ENCODE results near the gene SLC9C2.
"Not testable (repeated sequence)": the region's sequence is repeated elsewhere in the genome, so short reads cannot be mapped to it uniquely, and the experiment has no call there.

Gene SLC9C2

DNA sequence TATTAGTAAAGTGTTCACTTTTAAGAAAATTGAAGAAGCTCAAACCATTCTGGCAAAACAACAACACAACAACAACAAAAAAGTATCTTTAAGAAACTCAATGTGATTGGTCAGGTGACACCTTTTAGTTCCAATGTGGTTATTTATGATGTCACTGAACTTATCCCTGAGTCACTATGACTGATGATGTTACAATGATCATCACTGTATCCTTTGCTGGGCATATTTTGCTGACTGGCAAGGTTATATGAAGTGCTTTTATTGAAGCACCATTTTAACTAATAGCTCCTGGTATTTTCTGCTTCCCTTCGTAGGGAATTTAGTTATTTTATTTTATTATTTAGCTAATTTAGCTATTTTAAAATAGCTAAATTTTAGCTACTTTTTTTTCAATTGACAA lies 32.2 kb upstream of the SLC9C2 start, which contains the start of gene TEX50:
TSS of gene TEX50 (plus strand) at position 223 of the 400 bp plus-strand sequence. CDS start 184 bp downstream, outside the sequence.
- DNase-seq (ENCODE audit: extremely low read depth, low read depth) = no peak
- TF ChIP-seq, protein P1, sequence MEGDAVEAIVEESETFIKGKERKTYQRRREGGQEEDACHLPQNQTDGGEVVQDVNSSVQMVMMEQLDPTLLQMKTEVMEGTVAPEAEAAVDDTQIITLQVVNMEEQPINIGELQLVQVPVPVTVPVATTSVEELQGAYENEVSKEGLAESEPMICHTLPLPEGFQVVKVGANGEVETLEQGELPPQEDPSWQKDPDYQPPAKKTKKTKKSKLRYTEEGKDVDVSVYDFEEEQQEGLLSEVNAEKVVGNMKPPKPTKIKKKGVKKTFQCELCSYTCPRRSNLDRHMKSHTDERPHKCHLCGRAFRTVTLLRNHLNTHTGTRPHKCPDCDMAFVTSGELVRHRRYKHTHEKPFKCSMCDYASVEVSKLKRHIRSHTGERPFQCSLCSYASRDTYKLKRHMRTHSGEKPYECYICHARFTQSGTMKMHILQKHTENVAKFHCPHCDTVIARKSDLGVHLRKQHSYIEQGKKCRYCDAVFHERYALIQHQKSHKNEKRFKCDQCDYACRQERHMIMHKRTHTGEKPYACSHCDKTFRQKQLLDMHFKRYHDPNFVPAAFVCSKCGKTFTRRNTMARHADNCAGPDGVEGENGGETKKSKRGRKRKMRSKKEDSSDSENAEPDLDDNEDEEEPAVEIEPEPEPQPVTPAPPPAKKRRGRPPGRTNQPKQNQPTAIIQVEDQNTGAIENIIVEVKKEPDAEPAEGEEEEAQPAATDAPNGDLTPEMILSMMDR (IDR thresholded peaks at IDR 0.05; ENCODE audit: low read depth, low read length, missing control alignments) = no peak
- no peak within 1 kb of the TSS for H3K4me3 ChIP-seq (replicated peaks; ENCODE audit: low read depth, low read length)

DNA sequence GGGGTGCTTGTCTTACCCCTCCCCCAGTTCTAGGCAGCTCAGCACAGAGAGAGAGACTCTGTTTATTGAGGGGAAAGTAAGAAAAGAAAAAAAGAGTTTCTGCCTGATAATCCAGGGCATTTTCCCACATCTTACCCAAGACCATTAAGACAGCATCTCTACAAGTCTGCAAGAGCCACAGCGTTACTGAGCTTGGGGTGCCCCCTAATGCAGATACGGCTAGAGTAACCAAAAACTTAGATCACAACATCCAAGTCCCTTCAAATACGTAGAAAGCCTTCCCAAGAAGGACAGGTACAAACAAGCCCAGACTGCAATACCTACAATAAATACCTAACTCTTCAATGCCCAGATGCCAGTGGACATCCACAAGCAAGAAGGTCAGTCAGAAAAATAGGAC lies 26.0 kb upstream of the SLC9C2 start:
- H3K4me3 ChIP-seq (replicated peaks; ENCODE audit: low read depth, low read length) = no peak overlapping the region
- DNase-seq (ENCODE audit: extremely low read depth, low read depth) = no peak
- TF ChIP-seq, protein P1 (IDR thresholded peaks at IDR 0.05; ENCODE audit: low read depth, low read length, missing control alignments) = no peak

DNA sequence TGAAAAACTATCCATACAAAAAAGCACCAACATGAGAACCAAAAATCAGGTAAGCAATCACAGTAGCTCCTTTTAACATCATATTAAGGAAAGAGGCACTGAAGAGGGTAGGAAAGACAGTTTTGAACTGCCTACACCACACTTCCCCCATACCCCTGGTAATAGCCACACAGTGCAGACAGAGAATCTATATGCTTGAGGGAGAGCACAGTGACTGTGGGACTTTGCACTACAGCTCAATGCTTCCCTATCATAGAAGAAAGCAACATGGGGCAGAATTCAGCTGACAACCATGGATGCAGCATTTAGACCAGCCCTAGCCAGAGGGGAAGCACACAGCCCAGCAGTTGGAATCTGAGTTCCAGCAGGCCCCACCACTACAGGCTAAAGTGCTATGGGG lies 24.4 kb upstream of the SLC9C2 start:
- DNase-seq (ENCODE audit: extremely low read depth, low read depth) = no peak
- no peak overlapping the region for H3K4me3 ChIP-seq (replicated peaks; ENCODE audit: low read depth, low read length)
- TF ChIP-seq, protein P1 (IDR thresholded peaks at IDR 0.05; ENCODE audit: low read depth, low read length, missing control alignments) = no peak

DNA sequence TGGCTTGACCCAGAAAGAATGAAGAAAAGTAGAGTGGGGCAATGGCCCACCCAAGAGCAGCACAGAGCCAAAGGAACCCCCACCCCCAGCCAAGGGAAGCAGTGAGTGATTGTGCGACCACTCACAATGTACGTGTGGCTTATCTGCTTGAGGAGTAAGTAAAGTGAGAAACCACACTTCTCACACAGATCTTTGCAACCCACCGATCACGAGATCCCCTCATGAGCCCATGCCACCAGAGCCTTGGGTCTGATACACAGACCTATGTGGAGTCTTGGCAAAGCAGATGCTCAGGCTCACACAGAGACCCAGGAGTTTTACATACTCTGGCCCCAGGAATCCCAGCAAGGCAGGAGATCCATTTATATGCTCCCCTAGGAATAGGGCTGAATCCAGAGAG lies 14.0 kb upstream of the SLC9C2 start:
- no peak for DNase-seq (ENCODE audit: extremely low read depth, low read depth)
- TF ChIP-seq, protein P1 (IDR thresholded peaks at IDR 0.05; ENCODE audit: low read depth, low read length, missing control alignments) = no peak
- no peak overlapping the region for H3K4me3 ChIP-seq (replicated peaks; ENCODE audit: low read depth, low read length)

DNA sequence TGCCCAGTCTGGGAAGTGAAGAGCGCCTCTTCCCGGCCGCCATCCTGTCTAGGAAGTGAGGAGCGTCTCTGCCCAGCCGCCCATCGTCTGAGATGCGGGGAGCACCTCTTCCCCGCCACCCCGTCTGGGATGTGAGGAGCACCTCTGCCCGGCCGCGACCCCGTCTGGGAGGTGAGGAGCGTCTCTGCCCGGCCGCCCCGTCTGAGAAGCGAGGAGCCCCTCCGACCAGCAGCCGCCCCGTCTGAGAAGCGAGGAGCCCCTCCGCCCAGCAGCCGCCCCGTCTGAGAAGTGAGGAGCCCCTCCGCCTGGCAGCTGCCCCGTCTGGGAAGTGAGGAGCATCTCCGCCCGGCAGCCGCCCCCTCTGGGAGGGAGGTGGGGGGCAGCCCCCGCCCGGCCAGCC lies 10.2 kb upstream of the SLC9C2 start:
- not testable (repeated sequence) for DNase-seq (ENCODE audit: extremely low read depth, low read depth); H3K4me3 ChIP-seq (replicated peaks; ENCODE audit: low read depth, low read length)

DNA sequence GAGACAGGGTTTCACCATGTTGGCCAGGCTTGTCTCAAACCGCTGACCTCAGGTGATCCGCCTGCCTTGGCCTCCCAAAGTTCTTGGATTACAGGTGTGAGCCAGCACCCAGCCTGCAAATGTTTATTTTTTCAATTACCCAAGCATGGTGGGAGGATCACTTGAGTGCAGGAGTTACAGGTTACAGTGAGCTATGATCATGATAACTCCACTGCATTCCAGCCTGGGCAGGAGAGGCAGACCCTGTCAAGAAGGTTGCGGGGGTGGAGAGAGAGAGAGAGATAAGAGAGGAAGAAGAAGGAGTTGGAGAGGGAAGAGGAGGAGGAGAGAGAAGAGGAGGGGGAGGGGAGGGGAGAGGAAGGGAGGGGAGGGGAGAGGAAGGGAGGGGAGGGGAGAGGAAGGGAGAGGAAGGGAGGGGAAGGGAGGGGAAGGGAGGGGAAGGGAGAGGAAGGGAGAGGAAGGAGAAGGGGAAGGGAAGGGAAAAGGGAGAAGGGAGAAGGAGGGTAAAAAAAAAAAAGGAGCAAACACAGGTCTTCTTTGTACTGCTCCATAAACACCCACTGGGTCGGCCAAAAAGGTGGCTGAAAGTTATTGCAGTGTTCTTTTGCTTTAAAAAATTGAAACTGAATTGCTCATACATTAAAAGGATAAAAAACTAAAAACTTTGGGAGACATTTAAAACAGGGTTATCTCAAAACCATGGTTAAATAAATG lies 5.8 kb upstream of the SLC9C2 start:
- DNase-seq (ENCODE audit: extremely low read depth, low read depth) = no peak
- H3K4me3 ChIP-seq (replicated peaks; ENCODE audit: low read depth, low read length) = no peak overlapping the region
- TF ChIP-seq, protein P1 (IDR thresholded peaks at IDR 0.05; ENCODE audit: low read depth, low read length, missing control alignments) = no peak

DNA sequence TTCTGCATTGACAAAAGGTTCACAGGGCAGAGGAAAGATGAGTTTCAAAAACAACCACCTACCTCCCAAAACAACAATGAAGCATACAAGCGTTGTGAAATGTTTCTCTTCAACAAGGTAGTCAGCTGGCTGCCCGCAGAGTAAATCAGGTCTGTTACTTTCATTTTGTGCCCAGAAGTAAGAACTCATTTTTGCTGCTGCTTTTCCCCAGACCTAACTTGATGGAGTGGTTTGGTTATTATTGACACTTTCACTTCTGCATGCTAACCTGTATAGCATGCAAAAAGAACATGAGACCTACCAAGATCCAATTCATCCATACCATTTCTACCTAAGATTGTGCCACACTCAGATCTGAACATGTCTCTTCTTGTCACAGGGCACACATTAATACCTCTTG lies 1.3 kb downstream of the SLC9C2 start:
- no peak for DNase-seq (ENCODE audit: extremely low read depth, low read depth)
- TF ChIP-seq, protein P1 (IDR thresholded peaks at IDR 0.05; ENCODE audit: low read depth, low read length, missing control alignments) = no peak

More for the DNA sequence above, 1.3 kb downstream of the SLC9C2 start:
- no peak overlapping the region for H3K4me3 ChIP-seq (replicated peaks; ENCODE audit: low read depth, low read length)

Measured in HFF-Myc (cell line).